ENCODE measurements around the gene EHMT1.
"Not testable (repeated sequence)": the region's sequence is repeated elsewhere in the genome, so short reads cannot be mapped to it uniquely, and the experiment has no call there.

Gene EHMT1

GRCh38 chr9:137590469-137591383 lies 28.1 kb upstream of the EHMT1 start, which contains the start of gene ZMYND19:
ZMYND19 (minus strand) TSS chr9:137590512; CDS start chr9:137590263, 249 bp downstream.
- no peaks in the 10 kb centered on the region for H3K9me3 ChIP-seq (ENCODE audit: control insufficient read depth in 1 of 2, low read length in 2 of 2)
- H3K4me1 ChIP-seq (ENCODE audit: control insufficient read depth in 1 of 2, insufficient read depth in 2 of 2, low read length in 2 of 2), result peaks cover 12 to 19% of the 10 kb centered on the region in 2 donors
- peak within 1 kb of the TSS; percentile 75 to 78 for H3K4me3 ChIP-seq (ENCODE audit: low read depth in 1 of 2, low read length in 2 of 2)
- H3K9ac ChIP-seq (ENCODE audit: low read depth in 1 of 2, low read length in 2 of 2), result peak within 1 kb of the TSS; percentile 65 to 81
- no peaks in the 10 kb centered on the region for H3K27me3 ChIP-seq (ENCODE audit: control insufficient read depth in 1 of 2, insufficient read depth in 2 of 2, low read length in 2 of 2)
- H3K36me3 ChIP-seq (ENCODE audit: control insufficient read depth in 1 of 2, insufficient read depth in 2 of 2, low read length in 2 of 2), result peaks cover 8 to 27% of the 10 kb centered on the region in 2 donors
- H3K27ac ChIP-seq (ENCODE audit: low read depth, low read length), result no peak within 1 kb of the TSS

- H3K4me1 ChIP-seq (ENCODE audit: control insufficient read depth in 1 of 2, insufficient read depth in 2 of 2, low read length in 2 of 2), result peaks cover 12 to 19% of the 10 kb centered on the region in 2 donors
- H3K27me3 ChIP-seq (ENCODE audit: control insufficient read depth in 1 of 2, insufficient read depth in 2 of 2, low read length in 2 of 2), result no peaks in the 10 kb centered on the region
- H3K36me3 ChIP-seq (ENCODE audit: control insufficient read depth in 1 of 2, insufficient read depth in 2 of 2, low read length in 2 of 2), result peaks cover 7 to 8% of the 10 kb centered on the region in 2 donors
- no peak overlapping the region for H3K27ac ChIP-seq (ENCODE audit: low read depth, low read length)
- no peak overlapping the region for H3K9ac ChIP-seq (ENCODE audit: low read depth in 1 of 2, low read length in 2 of 2)
- H3K9me3 ChIP-seq (ENCODE audit: control insufficient read depth in 1 of 2, low read length in 2 of 2), result no peaks in the 10 kb centered on the region
- H3K4me3 ChIP-seq (ENCODE audit: low read depth in 1 of 2, low read length in 2 of 2), result no peak overlapping the region
Measured at GRCh38 chr9:137592767-137593166, 26.0 kb upstream of the EHMT1 start.

GRCh38 chr9:137593176-137593575 lies 25.6 kb upstream of the EHMT1 start:
- Histone ChIP-seq H3K9me3 (ENCODE audit: control insufficient read depth in 1 of 2, low read length in 2 of 2) (no peaks in the 10 kb centered on the region), H3K9ac (ENCODE audit: low read depth in 1 of 2, low read length in 2 of 2) (no peak overlapping the region), H3K27me3 (ENCODE audit: control insufficient read depth in 1 of 2, insufficient read depth in 2 of 2, low read length in 2 of 2) (no peaks in the 10 kb centered on the region), H3K4me1 (ENCODE audit: control insufficient read depth in 1 of 2, insufficient read depth in 2 of 2, low read length in 2 of 2) (peaks cover 12 to 19% of the 10 kb centered on the region in 2 donors), H3K4me3 (ENCODE audit: low read depth in 1 of 2, low read length in 2 of 2) (no peak overlapping the region), H3K36me3 (ENCODE audit: control insufficient read depth in 1 of 2, insufficient read depth in 2 of 2, low read length in 2 of 2) (peaks cover 3 to 4% of the 10 kb centered on the region in 2 donors), H3K27ac (ENCODE audit: low read depth, low read length) (no peak overlapping the region)

GRCh38 chr9:137596577-137596976 lies 22.2 kb upstream of the EHMT1 start:
- not testable (repeated sequence) for H3K4me3 ChIP-seq (ENCODE audit: low read depth in 1 of 2, low read length in 2 of 2); H3K36me3 ChIP-seq (ENCODE audit: control insufficient read depth in 1 of 2, insufficient read depth in 2 of 2, low read length in 2 of 2); H3K4me1 ChIP-seq (ENCODE audit: control insufficient read depth in 1 of 2, insufficient read depth in 2 of 2, low read length in 2 of 2); H3K27me3 ChIP-seq (ENCODE audit: control insufficient read depth in 1 of 2, insufficient read depth in 2 of 2, low read length in 2 of 2); H3K9ac ChIP-seq (ENCODE audit: low read depth in 1 of 2, low read length in 2 of 2); H3K27ac ChIP-seq (ENCODE audit: low read depth, low read length); H3K9me3 ChIP-seq (ENCODE audit: control insufficient read depth in 1 of 2, low read length in 2 of 2)

- Histone ChIP-seq H3K27me3 (ENCODE audit: control insufficient read depth in 1 of 2, insufficient read depth in 2 of 2, low read length in 2 of 2) (peaks cover 0 to 2% of the 10 kb centered on the region in 2 donors), H3K4me1 (ENCODE audit: control insufficient read depth in 1 of 2, insufficient read depth in 2 of 2, low read length in 2 of 2) (no peaks in the 10 kb centered on the region), H3K27ac (ENCODE audit: low read depth, low read length) (no peak overlapping the region), H3K9ac (ENCODE audit: low read depth in 1 of 2, low read length in 2 of 2) (no peak overlapping the region), H3K4me3 (ENCODE audit: low read depth in 1 of 2, low read length in 2 of 2) (no peak overlapping the region), H3K9me3 (ENCODE audit: control insufficient read depth in 1 of 2, low read length in 2 of 2) (no peaks in the 10 kb centered on the region), H3K36me3 (ENCODE audit: control insufficient read depth in 1 of 2, insufficient read depth in 2 of 2, low read length in 2 of 2) (no peaks in the 10 kb centered on the region)
Measured at GRCh38 chr9:137598943-137599342, 19.9 kb upstream of the EHMT1 start.

- Histone ChIP-seq H3K27ac (ENCODE audit: low read depth, low read length) (no peak overlapping the region), H3K4me1 (ENCODE audit: control insufficient read depth in 1 of 2, insufficient read depth in 2 of 2, low read length in 2 of 2) (peaks cover 14% of the 10 kb centered on the region in 2 donors), H3K9ac (ENCODE audit: low read depth in 1 of 2, low read length in 2 of 2) (no peak overlapping the region), H3K4me3 (ENCODE audit: low read depth in 1 of 2, low read length in 2 of 2) (no peak overlapping the region), H3K27me3 (ENCODE audit: control insufficient read depth in 1 of 2, insufficient read depth in 2 of 2, low read length in 2 of 2) (peaks cover 0 to 5% of the 10 kb centered on the region in 2 donors), H3K9me3 (ENCODE audit: control insufficient read depth in 1 of 2, low read length in 2 of 2) (no peaks in the 10 kb centered on the region), H3K36me3 (ENCODE audit: control insufficient read depth in 1 of 2, insufficient read depth in 2 of 2, low read length in 2 of 2) (no peaks in the 10 kb centered on the region)
Measured at GRCh38 chr9:137602661-137603060, 16.1 kb upstream of the EHMT1 start.

- Histone ChIP-seq H3K27ac (ENCODE audit: low read depth, low read length) (no peak overlapping the region), H3K27me3 (ENCODE audit: control insufficient read depth in 1 of 2, insufficient read depth in 2 of 2, low read length in 2 of 2) (peaks cover 0 to 5% of the 10 kb centered on the region in 2 donors), H3K4me1 (ENCODE audit: control insufficient read depth in 1 of 2, insufficient read depth in 2 of 2, low read length in 2 of 2) (peaks cover 14 to 15% of the 10 kb centered on the region in 2 donors), H3K4me3 (ENCODE audit: low read depth in 1 of 2, low read length in 2 of 2) (no peak overlapping the region), H3K9me3 (ENCODE audit: control insufficient read depth in 1 of 2, low read length in 2 of 2) (no peaks in the 10 kb centered on the region), H3K36me3 (ENCODE audit: control insufficient read depth in 1 of 2, insufficient read depth in 2 of 2, low read length in 2 of 2) (no peaks in the 10 kb centered on the region), H3K9ac (ENCODE audit: low read depth in 1 of 2, low read length in 2 of 2) (no peak overlapping the region)
Measured at GRCh38 chr9:137603879-137604278, 14.9 kb upstream of the EHMT1 start.

GRCh38 chr9:137604345-137605086 lies 14.3 kb upstream of the EHMT1 start:
- Histone ChIP-seq H3K9me3 (ENCODE audit: control insufficient read depth in 1 of 2, low read length in 2 of 2) (no peaks in the 10 kb centered on the region), H3K36me3 (ENCODE audit: control insufficient read depth in 1 of 2, insufficient read depth in 2 of 2, low read length in 2 of 2) (no peaks in the 10 kb centered on the region), H3K4me1 (ENCODE audit: control insufficient read depth in 1 of 2, insufficient read depth in 2 of 2, low read length in 2 of 2) (peaks cover 14 to 15% of the 10 kb centered on the region in 2 donors), H3K9ac (ENCODE audit: low read depth in 1 of 2, low read length in 2 of 2) (no peak overlapping the region), H3K27me3 (ENCODE audit: control insufficient read depth in 1 of 2, insufficient read depth in 2 of 2, low read length in 2 of 2) (peaks cover 0 to 5% of the 10 kb centered on the region in 2 donors), H3K4me3 (ENCODE audit: low read depth in 1 of 2, low read length in 2 of 2) (no peak overlapping the region), H3K27ac (ENCODE audit: low read depth, low read length) (no peak overlapping the region)

- Histone ChIP-seq H3K27me3 (ENCODE audit: control insufficient read depth in 1 of 2, insufficient read depth in 2 of 2, low read length in 2 of 2) (peaks cover 0 to 5% of the 10 kb centered on the region in 2 donors), H3K9me3 (ENCODE audit: control insufficient read depth in 1 of 2, low read length in 2 of 2) (no peaks in the 10 kb centered on the region), H3K27ac (ENCODE audit: low read depth, low read length) (peak within 1 kb of the TSS; percentile 83), H3K36me3 (ENCODE audit: control insufficient read depth in 1 of 2, insufficient read depth in 2 of 2, low read length in 2 of 2) (no peaks in the 10 kb centered on the region), H3K4me3 (ENCODE audit: low read depth in 1 of 2, low read length in 2 of 2) (peak within 1 kb of the TSS; percentile 79 to 89), H3K4me1 (ENCODE audit: control insufficient read depth in 1 of 2, insufficient read depth in 2 of 2, low read length in 2 of 2) (peaks cover 14 to 15% of the 10 kb centered on the region in 2 donors), H3K9ac (ENCODE audit: low read depth in 1 of 2, low read length in 2 of 2) (peak within 1 kb of the TSS; percentile 79 to 88)
Measured at GRCh38 chr9:137605121-137606004, 13.4 kb upstream of the EHMT1 start, which contains the start of gene ARRDC1. ARRDC1 (plus strand) TSS chr9:137605686; CDS start chr9:137605718, 32 bp downstream.

Measured in duodenal mucosa (tissue), 2 donors.